ENCODE data around the gene G6PC3.
"Not testable (repeated sequence)": the region's sequence is repeated elsewhere in the genome, so short reads cannot be mapped to it uniquely, and the experiment has no call there.

The G6PC3 gene

GRCh38 chr17:44108440-44109311 is 38.1 kb downstream of the G6PC3 start:
- no peak for DNase-seq (ENCODE audit: low spot score)

GRCh38 chr17:44109312-44109630 is 38.7 kb downstream of the G6PC3 start:
- DNase-seq (ENCODE audit: low spot score), result no peak

- no peak for DNase-seq (ENCODE audit: low spot score)
These were observed 39.6 kb downstream of the G6PC3 start for GRCh38 chr17:44110011-44110686.

GRCh38 chr17:44110823-44111633 is 40.5 kb downstream of the G6PC3 start:
- DNase-seq (ENCODE audit: low spot score), result peak; percentile 97

GRCh38 chr17:44111777-44112176 is 41.2 kb downstream of the G6PC3 start:
- no peak for DNase-seq (ENCODE audit: low spot score)

GRCh38 chr17:44112284-44113280 is 42.0 kb downstream of the G6PC3 start:
- no peak for DNase-seq (ENCODE audit: low spot score)

- no peak for DNase-seq (ENCODE audit: low spot score)
These were observed 42.8 kb downstream of the G6PC3 start for GRCh38 chr17:44113382-44113781.

GRCh38 chr17:44113868-44114840 is 43.6 kb downstream of the G6PC3 start:
- DNase-seq (ENCODE audit: low spot score), result no peak

- no peak for DNase-seq (ENCODE audit: low spot score)
These were observed 45.3 kb downstream of the G6PC3 start for GRCh38 chr17:44115585-44116415.

GRCh38 chr17:44117351-44117750 is 46.8 kb downstream of the G6PC3 start:
- DNase-seq (ENCODE audit: low spot score), result no peak

- no peak for DNase-seq (ENCODE audit: low spot score)
These were observed 48.0 kb downstream of the G6PC3 start for GRCh38 chr17:44118427-44119050.

- DNase-seq (ENCODE audit: low spot score), result no peak
These were observed 48.5 kb downstream of the G6PC3 start for GRCh38 chr17:44119062-44119461.

GRCh38 chr17:44119798-44120197 is 49.3 kb downstream of the G6PC3 start:
- no peak for DNase-seq (ENCODE audit: low spot score)

GRCh38 chr17:44120281-44120680 is 49.7 kb downstream of the G6PC3 start:
- not testable (repeated sequence) for DNase-seq (ENCODE audit: low spot score)

- DNase-seq (ENCODE audit: low spot score), result no peak
These were observed 50.5 kb downstream of the G6PC3 start for GRCh38 chr17:44120851-44121605.

- DNase-seq (ENCODE audit: low spot score), result no peak
These were observed 51.7 kb downstream of the G6PC3 start for GRCh38 chr17:44121997-44122815.

- no peak for DNase-seq (ENCODE audit: low spot score)
These were observed 52.4 kb downstream of the G6PC3 start for GRCh38 chr17:44122816-44123355.
